C4-2B (cell line): ENCODE data around the gene SURF4.

Experiments used
- H3K27ac ChIP-seq: fragments of 450-650 bp; 2 replicates; pipeline ENCODE4 v1.5.1; 2017
- CTCF ChIP-seq: fragments of 450-650 bp; conservative IDR thresholded peaks from 2 replicates; pipeline ENCODE4 v1.5.1; 2017; ENCODE audit warnings: mild to moderate bottlenecking
- ZFX ChIP-seq: fragments of 450-650 bp; IDR thresholded peaks from 2 replicates; pipeline ENCODE4 v1.6.1; 2017

Gene SURF4

GRCh38 chr9:133362359-133363044 lies 13.4 kb downstream of the SURF4 start:
- H3K27ac ChIP-seq, result no peak overlapping the region
- TF ChIP-seq ZFX (no peak), CTCF (no peak)

- no peak overlapping the region for H3K27ac ChIP-seq
- no peak for TF ChIP-seq ZFX
- no peak for TF ChIP-seq CTCF
These were observed 14.3 kb downstream of the SURF4 start for GRCh38 chr9:133361507-133362092.

GRCh38 chr9:133360400-133361393 lies 15.2 kb downstream of the SURF4 start:
- H3K27ac ChIP-seq, result no peak overlapping the region
- TF ChIP-seq CTCF (no peak), ZFX (no peak)

- TF ChIP-seq ZFX, result no peak
- TF ChIP-seq CTCF, result no peak
- H3K27ac ChIP-seq, result no peak overlapping the region
These were observed 16.3 kb downstream of the SURF4 start for GRCh38 chr9:133359399-133360175.

GRCh38 chr9:133357656-133358055 lies 18.2 kb downstream of the SURF4 start:
- TF ChIP-seq ZFX, result no peak
- TF ChIP-seq CTCF, result no peak
- peak overlapping the region; percentile 81 for H3K27ac ChIP-seq

- no peak; the same call in 1 of the 2 replicates for TF ChIP-seq ZFX
- no peak; the same call in 1 of the 2 replicates for TF ChIP-seq CTCF
- peak within 1 kb of the TSS; percentile 81 for H3K27ac ChIP-seq
These were observed 19.3 kb downstream of the SURF4 start, which contains the start of the genes SURF1 and SURF2 for GRCh38 chr9:133356391-133357091. Gene SURF1 (minus strand): TSS chr9:133356487. CDS start chr9:133356453, 34 bp downstream. Gene SURF2 (plus strand): TSS chr9:133356550. CDS start chr9:133356593, 43 bp downstream.
